Effector memory CD4-positive, alpha-beta T cell (primary cell): ENCODE results near the gene LACRT.

Experiments
- DNase-seq, 3 donors: peaks; one replicate each; pipeline ENCODE4 v3.0.0-alpha.2; 2020
- H3K27ac ChIP-seq: 2 replicates; pipeline ENCODE4 v1.7.0; 2013; ENCODE audit warnings: mild to moderate bottlenecking, low read length, moderate library complexity; ENCODE audit not compliant: insufficient read depth, poor library complexity, severe bottlenecking
- H3K27me3 ChIP-seq: replicated peaks from 2 replicates; pipeline ENCODE4 v1.7.0; 2013; ENCODE audit warnings: mild to moderate bottlenecking, low read length; ENCODE audit not compliant: insufficient read depth, control insufficient read depth, poor library complexity, severe bottlenecking
- H3K36me3 ChIP-seq: 2 replicates; pipeline ENCODE4 v1.7.0; 2013; ENCODE audit warnings: mild to moderate bottlenecking, low read length, moderate library complexity; ENCODE audit not compliant: control insufficient read depth, insufficient read depth
- H3K4me1 ChIP-seq: 2 replicates; pipeline ENCODE4 v1.7.0; 2013; ENCODE audit warnings: low read length, mild to moderate bottlenecking; ENCODE audit not compliant: control insufficient read depth, insufficient read depth, poor library complexity, severe bottlenecking
- H3K4me3 ChIP-seq: 2 replicates; pipeline ENCODE4 v1.7.0; 2013; ENCODE audit warnings: low read length, low read depth, mild to moderate bottlenecking; ENCODE audit not compliant: insufficient read depth, poor library complexity, severe bottlenecking
- H3K9me3 ChIP-seq: 2 replicates; pipeline ENCODE4 v1.7.0; 2013; ENCODE audit warnings: mild to moderate bottlenecking, low read length, moderate library complexity; ENCODE audit not compliant: control insufficient read depth

Gene LACRT

GRCh38 chr12:54592316-54592715 is 42.4 kb downstream of the LACRT start:
- peaks cover 17% of the 10 kb centered on the region for H3K27me3 ChIP-seq
- no peaks in the 10 kb centered on the region for H3K9me3 ChIP-seq
- H3K36me3 ChIP-seq = no peaks in the 10 kb centered on the region
- H3K27ac ChIP-seq = no peak overlapping the region
- no peak for DNase-seq
- peaks cover 11% of the 10 kb centered on the region for H3K4me1 ChIP-seq
- H3K4me3 ChIP-seq = no peak overlapping the region

GRCh38 chr12:54590978-54591591 is 43.6 kb downstream of the LACRT start:
- no peak for DNase-seq
- H3K27ac ChIP-seq = no peak overlapping the region
- H3K36me3 ChIP-seq = no peaks in the 10 kb centered on the region
- no peak overlapping the region for H3K4me3 ChIP-seq
- no peaks in the 10 kb centered on the region for H3K9me3 ChIP-seq
- H3K27me3 ChIP-seq = peaks cover 17% of the 10 kb centered on the region
- peaks cover 5% of the 10 kb centered on the region for H3K4me1 ChIP-seq

- H3K4me1 ChIP-seq = peaks cover 5% of the 10 kb centered on the region
- no peak overlapping the region for H3K27ac ChIP-seq
- H3K36me3 ChIP-seq = no peaks in the 10 kb centered on the region
- H3K4me3 ChIP-seq = no peak overlapping the region
- H3K27me3 ChIP-seq = peaks cover 17% of the 10 kb centered on the region
- H3K9me3 ChIP-seq = no peaks in the 10 kb centered on the region
- DNase-seq = no peak
These were observed 44.7 kb downstream of the LACRT start for GRCh38 chr12:54589964-54590363.

GRCh38 chr12:54588890-54589267 is 45.8 kb downstream of the LACRT start:
- Histone ChIP-seq H3K27me3 (peaks cover 17% of the 10 kb centered on the region), H3K4me3 (no peak overlapping the region), H3K4me1 (peaks cover 5% of the 10 kb centered on the region), H3K9me3 (no peaks in the 10 kb centered on the region), H3K27ac (no peak overlapping the region), H3K36me3 (no peaks in the 10 kb centered on the region)
- no peak for DNase-seq

GRCh38 chr12:54588110-54588889 is 46.4 kb downstream of the LACRT start, which contains the start of gene PPP1R1A:
Gene PPP1R1A (minus strand): TSS chr12:54588659. CDS start chr12:54588488, 171 bp downstream.
- Histone ChIP-seq H3K27me3 (peaks cover 17% of the 10 kb centered on the region), H3K9me3 (no peaks in the 10 kb centered on the region), H3K4me3 (peak within 1 kb of the TSS; percentile 30), H3K27ac (no peak within 1 kb of the TSS), H3K36me3 (no peaks in the 10 kb centered on the region), H3K4me1 (peaks cover 5% of the 10 kb centered on the region)
- DNase-seq = no peak

GRCh38 chr12:54587315-54587873 is 47.3 kb downstream of the LACRT start:
- Histone ChIP-seq H3K4me3 (no peak overlapping the region), H3K27ac (no peak overlapping the region), H3K9me3 (no peaks in the 10 kb centered on the region), H3K4me1 (peaks cover 5% of the 10 kb centered on the region), H3K36me3 (no peaks in the 10 kb centered on the region), H3K27me3 (peaks cover 17% of the 10 kb centered on the region)
- DNase-seq = no peak

- H3K4me3 ChIP-seq = no peak overlapping the region
- H3K9me3 ChIP-seq = no peaks in the 10 kb centered on the region
- H3K36me3 ChIP-seq = no peaks in the 10 kb centered on the region
- H3K27ac ChIP-seq = no peak overlapping the region
- no peak for DNase-seq
- peaks cover 17% of the 10 kb centered on the region for H3K27me3 ChIP-seq
- peaks cover 5% of the 10 kb centered on the region for H3K4me1 ChIP-seq
These were observed 48.1 kb downstream of the LACRT start for GRCh38 chr12:54586620-54587019.

- Histone ChIP-seq H3K36me3 (no peaks in the 10 kb centered on the region), H3K4me1 (peaks cover 5% of the 10 kb centered on the region), H3K4me3 (no peak overlapping the region), H3K27me3 (peaks cover 17% of the 10 kb centered on the region), H3K9me3 (no peaks in the 10 kb centered on the region), H3K27ac (no peak overlapping the region)
- no peak for DNase-seq
These were observed 49.5 kb downstream of the LACRT start for GRCh38 chr12:54585243-54585642.

- Histone ChIP-seq H3K9me3 (no peaks in the 10 kb centered on the region), H3K4me1 (peaks cover 5% of the 10 kb centered on the region), H3K27ac (no peak overlapping the region), H3K4me3 (no peak overlapping the region), H3K27me3 (peaks cover 16% of the 10 kb centered on the region), H3K36me3 (no peaks in the 10 kb centered on the region)
- DNase-seq = no peak
These were observed 50.6 kb downstream of the LACRT start for GRCh38 chr12:54584128-54584527.

GRCh38 chr12:54583726-54584125 is 51.0 kb downstream of the LACRT start:
- no peak for DNase-seq
- peaks cover 5% of the 10 kb centered on the region for H3K4me1 ChIP-seq
- no peak overlapping the region for H3K27ac ChIP-seq
- no peaks in the 10 kb centered on the region for H3K9me3 ChIP-seq
- no peak overlapping the region for H3K4me3 ChIP-seq
- peaks cover 12% of the 10 kb centered on the region for H3K27me3 ChIP-seq
- no peaks in the 10 kb centered on the region for H3K36me3 ChIP-seq
